CD4-positive, alpha-beta memory T cell (primary cell): ENCODE data around the gene PHLDA3. TPM values are rescaled to one million over a fixed set of nuclear protein-coding genes. Genes with fewer than 3 reads are reported as not detected.

ENCODE experiments used
- CTCF ChIA-PET: fragments of 350-600 bp; sonication (Branson Sonifier 250); formaldehyde crosslinking; loops from one replicate; lab custom pipeline; 2021; ENCODE audit warnings: inconsistent platforms; ENCODE audit not compliant: partially characterized antibody; lab: Charles Lee
- POLR2A ChIA-PET: fragments of 350-600 bp; sonication (Branson Sonifier 250); formaldehyde crosslinking; loops from one replicate; lab custom pipeline; 2021; ENCODE audit not compliant: partially characterized antibody; lab: Charles Lee
- DNase-seq, 5 donors: peaks; one replicate each; pipeline versions ENCODE4 v3.0.0 to v3.0.0-alpha.2; 2020 to 2022; ENCODE audit warnings: mixed read lengths in 1 of 5
- H3K27ac ChIP-seq: one replicate; pipeline ENCODE4 v1.7.0; 2013; ENCODE audit warnings: low read depth, low read length
- H3K27me3 ChIP-seq: 2 replicates; pipeline ENCODE4 v1.7.0; 2013; ENCODE audit warnings: mild to moderate bottlenecking, low read length, moderate library complexity; ENCODE audit not compliant: insufficient read depth
- H3K36me3 ChIP-seq: 2 replicates; pipeline ENCODE4 v1.7.0; 2013; ENCODE audit warnings: mild to moderate bottlenecking, low read length, moderate library complexity; ENCODE audit not compliant: insufficient read depth
- H3K4me1 ChIP-seq: 2 replicates; pipeline ENCODE4 v1.7.0; 2013; ENCODE audit warnings: mild to moderate bottlenecking, low read length, moderate library complexity; ENCODE audit not compliant: insufficient read depth
- H3K4me3 ChIP-seq, 2 donors: one replicate each; pipeline ENCODE4 v1.7.0; 2013; ENCODE audit warnings: low read length in 2 of 2, mild to moderate bottlenecking in 1 of 2
- H3K9me3 ChIP-seq, 2 donors: one replicate each; pipeline ENCODE4 v1.7.0; 2013; ENCODE audit warnings: low read length in 2 of 2, control low read depth in 1 of 2; ENCODE audit not compliant: control insufficient read depth in 1 of 2
- H3K27ac Mint-ChIP-seq, 7 donors: one replicate each; pipeline ENCODE4 v1.8.0; 2020 to 2021; ENCODE audit warnings: mixed read lengths in 7 of 7, mild to moderate bottlenecking in 6 of 7, inconsistent platforms in 3 of 7, moderate library complexity in 3 of 7
- H3K27me3 Mint-ChIP-seq, 2 donors: one replicate each; pipeline ENCODE4 v1.8.0; 2020 to 2021; ENCODE audit warnings: mixed read lengths in 2 of 2
- H3K36me3 Mint-ChIP-seq, 2 donors: one replicate each; pipeline ENCODE4 v1.8.0; 2020 to 2021; ENCODE audit warnings: mixed read lengths in 2 of 2, inconsistent platforms in 1 of 2, mild to moderate bottlenecking in 1 of 2
- H3K4me1 Mint-ChIP-seq, 4 donors: one replicate each; pipeline ENCODE4 v1.8.0; 2020 to 2021; ENCODE audit warnings: mixed read lengths in 4 of 4, mild to moderate bottlenecking in 1 of 4
- H3K4me3 Mint-ChIP-seq, 8 donors: one replicate each; pipeline ENCODE4 v1.8.0; 2020 to 2021; ENCODE audit warnings: mixed read lengths in 8 of 8, mild to moderate bottlenecking in 7 of 8, moderate library complexity in 6 of 8, inconsistent platforms in 3 of 8
- H3K9me3 Mint-ChIP-seq, 8 donors: one replicate each; pipeline ENCODE4 v1.8.0; 2020 to 2021; ENCODE audit warnings: mixed read lengths in 8 of 8, mild to moderate bottlenecking in 5 of 8, inconsistent platforms in 3 of 8, moderate library complexity in 1 of 8
- intact Hi-C: fragments of 100-400 bp; cut with micrococcal nuclease; formaldehyde crosslinking; loops from one replicate; pipeline ENCODE4 v1.15.1; 2023
- polyA plus RNA-seq, 2 donors: library from polyadenylated mRNA; unstranded; fragments of 300-500 nt; fragmentation: Illumina TruSeq; gene quantifications; one replicate each; pipeline ENCODE4 v1.2.3, GENCODE V29; 2021
- total RNA-seq, 2 experiments: library from RNA; stranded (reverse); gene quantifications; one replicate each; pipeline ENCODE4 v1.2.3, GENCODE V29; 2021

PHLDA3 gene
- 1 to 10 TPM; 7.0 to 7.8 TPM for total RNA-seq
- 1 to 10 TPM in 1 of 2 donors, under 1 TPM in 1; 0.30 to 1.1 TPM for polyA plus RNA-seq

DNA sequence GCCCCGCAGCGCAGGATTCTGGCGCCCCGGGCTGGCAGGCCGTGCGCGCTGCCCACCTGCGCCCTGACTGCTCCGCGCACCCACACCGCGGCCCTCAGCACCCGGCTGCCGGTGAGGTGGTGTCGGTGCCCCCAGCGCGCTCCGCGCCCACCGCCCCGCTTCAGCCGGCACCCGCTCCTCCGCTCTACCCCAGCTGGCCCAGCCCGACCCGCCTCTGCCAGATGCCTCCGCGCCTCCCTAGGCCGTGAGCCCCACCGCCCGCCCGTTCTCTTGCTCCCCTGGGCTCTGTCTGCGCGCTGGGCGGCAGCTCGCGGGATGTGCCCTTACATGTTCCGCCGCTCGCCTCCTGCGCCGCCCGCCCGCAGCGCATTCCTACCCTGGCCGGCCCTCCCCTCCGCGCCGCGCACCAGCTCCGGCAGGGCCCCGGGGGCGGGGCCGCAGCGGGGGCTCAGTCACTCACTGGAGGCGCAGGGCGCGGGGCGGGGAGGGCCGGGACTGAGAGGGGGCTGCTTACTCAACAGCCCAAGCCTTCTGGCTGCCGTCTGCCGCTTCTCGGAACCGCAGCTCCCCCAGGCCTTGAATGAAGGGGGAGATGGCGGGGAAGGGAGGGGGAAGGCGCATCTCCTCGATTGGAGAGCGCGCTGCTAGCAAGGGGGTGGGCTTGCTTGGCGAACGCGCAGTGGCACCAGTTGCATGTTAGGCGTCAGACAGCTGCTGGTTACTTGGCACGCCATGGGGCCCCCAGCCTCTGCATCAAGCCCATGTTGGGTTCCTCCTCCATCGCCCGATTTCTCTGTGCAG, at the start of gene PHLDA3:
TSS of gene PHLDA3 (minus strand) at position 345 of the 801 bp plus-strand sequence. CDS start 402 bp downstream, outside the sequence.
- H3K36me3 ChIP-seq = no peaks in the 10 kb centered on the region
- H3K9me3 Mint-ChIP-seq = no peaks in the 10 kb centered on the region
- peaks cover 5 to 19% (median 10%) of the 10 kb centered on the region in 4 donors for H3K4me1 Mint-ChIP-seq
- DNase-seq = peak in 2 of 5 donors; percentile 4 to 58
- intact Hi-C loops = loop anchor here (2.0 kb wide), 1 partner anchor 20 kb away; no protein-coding TSS in a partner anchor
- no peaks in the 10 kb centered on the region for H3K36me3 Mint-ChIP-seq
- H3K27ac Mint-ChIP-seq = peak within 1 kb of the TSS in 3 of 7 donors; percentile 43 to 66 (median 43)
- no peaks in the 10 kb centered on the region for H3K27me3 ChIP-seq
- no peaks in the 10 kb centered on the region for H3K9me3 ChIP-seq
- peak within 1 kb of the TSS; percentile 46 to 83 (median 64) for H3K4me3 Mint-ChIP-seq
- peaks cover 27 to 33% of the 10 kb centered on the region in 2 donors for H3K27me3 Mint-ChIP-seq
- H3K4me3 ChIP-seq = peak within 1 kb of the TSS in 1 of 2 donors; percentile 41
- CTCF ChIA-PET = interaction anchor here (1.0 to 1.5 kb wide), 3 partner anchors 13 to 43 kb away, joined by 3 to 7 read pairs (median 4); no protein-coding TSS in a partner anchor
- H3K27ac ChIP-seq = no peak within 1 kb of the TSS
- H3K4me1 ChIP-seq = peaks cover 7% of the 10 kb centered on the region
- POLR2A ChIA-PET = interaction anchor here (1.0 to 1.1 kb wide), 2 partner anchors 21 to 37 kb away, joined by 3 read pairs; no protein-coding TSS in a partner anchor

- CTCF ChIA-PET = interaction anchor here (24.2 kb wide), 1 partner anchor 32 kb away, joined by 714 read pairs; no protein-coding TSS in a partner anchor
- H3K4me1 Mint-ChIP-seq = peaks cover under 1 to 2% (median under 1%) of the 10 kb centered on the region in 4 donors
- no peaks in the 10 kb centered on the region for H3K9me3 ChIP-seq
- H3K4me3 Mint-ChIP-seq = no peak overlapping the region
- POLR2A ChIA-PET = no interaction called here
- H3K27me3 Mint-ChIP-seq = no peaks in the 10 kb centered on the region
- H3K27ac Mint-ChIP-seq = peak overlapping the region in 2 of 7 donors; percentile 72 to 73
- no peak for DNase-seq
- no peak overlapping the region for H3K4me3 ChIP-seq
- H3K4me1 ChIP-seq = no peaks in the 10 kb centered on the region
- H3K27ac ChIP-seq = no peak overlapping the region
- intact Hi-C loops = no loop called here
- H3K27me3 ChIP-seq = no peaks in the 10 kb centered on the region
- peaks cover 19 to 20% of the 10 kb centered on the region in 2 donors for H3K36me3 Mint-ChIP-seq
- H3K9me3 Mint-ChIP-seq = peaks cover 0 to 7% (median 0%) of the 10 kb centered on the region in 8 donors
- no peaks in the 10 kb centered on the region for H3K36me3 ChIP-seq
Measured at GRCh38 chr1:201518071-201518470, 49.1 kb upstream of the PHLDA3 start.

GRCh38 chr1:201517631-201518030, 48.6 kb upstream of the PHLDA3 start:
- Histone ChIP-seq H3K27me3 (no peaks in the 10 kb centered on the region), H3K36me3 (no peaks in the 10 kb centered on the region), H3K4me1 (no peaks in the 10 kb centered on the region), H3K4me3 (no peak overlapping the region), H3K9me3 (no peaks in the 10 kb centered on the region), H3K27ac (no peak overlapping the region)
- Mint-ChIP-seq H3K4me1 (peaks cover 1 to 5% (median 3%) of the 10 kb centered on the region in 4 donors), H3K36me3 (peaks cover 19% of the 10 kb centered on the region in 2 donors), H3K27ac (peak overlapping the region in 2 of 7 donors; percentile 47 to 72), H3K4me3 (no peak overlapping the region), H3K9me3 (peaks cover 0 to 6% (median 0%) of the 10 kb centered on the region in 8 donors), H3K27me3 (no peaks in the 10 kb centered on the region)
- intact Hi-C loops = no loop called here
- ChIA-PET CTCF (interaction anchor here (24.2 kb wide), 1 partner anchor 31 kb away, joined by 714 read pairs; no protein-coding TSS in a partner anchor), POLR2A (no interaction called here)
- no peak for DNase-seq

DNA sequence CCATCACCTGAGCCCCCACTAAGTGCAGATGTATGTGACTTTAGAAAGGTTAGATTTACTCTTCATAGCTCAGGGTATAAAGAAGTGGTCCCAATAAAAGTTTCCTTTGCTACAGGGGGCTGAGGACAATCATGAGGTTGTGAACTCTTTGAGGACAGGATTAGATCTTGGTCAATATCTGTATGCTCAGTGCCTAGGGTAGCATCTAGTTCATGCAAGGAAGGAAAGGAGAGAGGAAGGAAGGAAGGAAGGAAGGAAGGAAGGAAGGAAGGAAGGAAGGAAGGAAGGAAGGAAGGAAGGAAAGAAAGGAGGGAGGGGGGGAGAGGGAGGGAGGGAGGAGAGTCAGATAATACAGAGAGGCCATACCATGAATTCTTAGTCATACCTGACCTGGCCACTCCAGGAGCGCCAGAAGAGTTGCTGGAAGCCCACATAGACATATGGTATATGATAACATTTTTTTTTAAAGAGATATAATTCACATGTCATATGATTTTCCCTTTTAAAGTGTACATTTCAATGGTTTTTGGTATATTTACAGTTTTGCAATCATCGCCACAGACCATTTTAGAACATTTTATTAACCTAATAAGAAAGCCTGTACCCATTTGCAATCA, 47.6 kb upstream of the PHLDA3 start:
- intact Hi-C loops = no loop called here
- H3K4me1 ChIP-seq = no peaks in the 10 kb centered on the region
- Mint-ChIP-seq H3K9me3 (no peaks in the 10 kb centered on the region), H3K4me3 (no peak overlapping the region), H3K27me3 (no peaks in the 10 kb centered on the region), H3K4me1 (peaks cover 1 to 5% (median 3%) of the 10 kb centered on the region in 4 donors), H3K36me3 (peaks cover 8 to 9% of the 10 kb centered on the region in 2 donors), H3K27ac (peak overlapping the region in 1 of 7 donors; percentile 5)
- no peaks in the 10 kb centered on the region for H3K36me3 ChIP-seq
- no peaks in the 10 kb centered on the region for H3K27me3 ChIP-seq
- H3K27ac ChIP-seq = no peak overlapping the region
- CTCF ChIA-PET = interaction anchor here (1.6 to 24.2 kb wide), 2 partner anchors 30 to 83 kb away, joined by 3 to 714 read pairs; no protein-coding TSS in a partner anchor
- H3K9me3 ChIP-seq = no peaks in the 10 kb centered on the region
- POLR2A ChIA-PET = no interaction called here
- H3K4me3 ChIP-seq = no peak overlapping the region
- no peak for DNase-seq

DNA sequence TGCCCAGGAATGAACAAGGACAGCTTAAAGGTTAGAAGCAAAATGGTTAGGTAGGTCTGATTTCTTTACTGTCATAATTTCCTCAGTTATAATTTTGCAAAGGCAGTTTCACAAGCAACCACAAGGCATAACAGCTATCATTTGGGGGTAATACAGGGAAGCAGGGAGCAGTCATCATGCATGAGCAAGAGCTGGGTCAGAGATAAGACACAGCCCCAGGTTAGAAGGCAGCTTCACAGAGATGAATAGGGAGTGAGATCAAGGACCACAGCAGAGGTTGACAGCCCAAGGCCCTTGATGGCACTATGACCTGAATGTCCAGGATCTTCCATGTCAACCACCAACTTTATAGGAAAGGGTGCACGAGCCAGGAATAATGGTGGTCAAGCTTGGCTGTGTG, 46.9 kb upstream of the PHLDA3 start:
- POLR2A ChIA-PET = no interaction called here

DNA sequence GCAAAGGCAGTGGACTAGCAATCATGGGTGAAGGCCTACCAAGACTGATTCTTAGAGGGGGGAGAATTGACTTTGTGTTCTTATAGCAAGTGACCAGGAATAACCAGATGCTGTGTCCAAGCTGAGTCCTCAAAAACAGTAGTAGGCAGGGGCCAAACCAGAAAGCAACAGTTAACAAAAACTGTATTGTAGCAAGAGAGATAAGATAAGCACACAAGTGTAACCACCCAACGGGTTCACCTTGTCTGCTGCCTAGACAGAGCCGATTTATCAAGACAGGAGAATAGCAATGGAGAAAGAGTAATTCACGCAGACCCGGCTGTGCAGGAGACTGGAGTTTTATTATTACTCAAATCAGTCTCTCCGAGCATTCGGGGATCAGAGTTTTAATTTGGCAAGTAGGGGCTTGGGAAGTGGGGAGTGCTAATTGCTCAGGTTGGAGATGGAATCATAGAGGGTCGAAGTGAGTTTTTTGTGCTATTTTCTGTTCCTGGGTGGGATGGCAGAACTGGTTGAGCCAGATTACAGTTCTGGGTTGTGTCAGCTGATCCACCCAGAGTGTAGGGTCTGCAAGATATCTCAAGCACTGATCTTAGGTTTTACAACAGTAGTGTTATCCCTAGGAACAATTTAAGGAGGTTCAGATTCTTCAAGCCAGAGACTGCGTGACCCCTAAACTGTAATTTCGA, 46.2 kb upstream of the PHLDA3 start:
- intact Hi-C loops = no loop called here
- no peak for DNase-seq
- Histone ChIP-seq H3K27me3 (no peaks in the 10 kb centered on the region), H3K9me3 (no peaks in the 10 kb centered on the region), H3K4me1 (no peaks in the 10 kb centered on the region), H3K4me3 (no peak overlapping the region), H3K36me3 (no peaks in the 10 kb centered on the region), H3K27ac (no peak overlapping the region)
- H3K27ac Mint-ChIP-seq = peak overlapping the region in 2 of 7 donors; percentile 37 to 38
- POLR2A ChIA-PET = no interaction called here
- H3K4me1 Mint-ChIP-seq = peaks cover 1 to 5% (median 3%) of the 10 kb centered on the region in 4 donors
- H3K27me3 Mint-ChIP-seq = no peaks in the 10 kb centered on the region
- H3K36me3 Mint-ChIP-seq = peaks cover 1 to 4% of the 10 kb centered on the region in 2 donors
- H3K9me3 Mint-ChIP-seq = no peaks in the 10 kb centered on the region
- CTCF ChIA-PET = interaction anchor here (0.7 to 24.2 kb wide), 6 partner anchors 11 to 82 kb away, joined by 3 to 714 read pairs (median 3); no protein-coding TSS in a partner anchor
- H3K4me3 Mint-ChIP-seq = no peak overlapping the region

More for the DNA sequence above, 46.9 kb upstream of the PHLDA3 start:
- H3K9me3 Mint-ChIP-seq = no peaks in the 10 kb centered on the region
- H3K27ac ChIP-seq = no peak overlapping the region
- no peaks in the 10 kb centered on the region for H3K4me1 ChIP-seq
- no peaks in the 10 kb centered on the region for H3K27me3 Mint-ChIP-seq
- H3K4me3 ChIP-seq = no peak overlapping the region
- no peaks in the 10 kb centered on the region for H3K9me3 ChIP-seq
- no peak for DNase-seq
- H3K4me3 Mint-ChIP-seq = no peak overlapping the region
- H3K36me3 Mint-ChIP-seq = peaks cover 4 to 5% of the 10 kb centered on the region in 2 donors
- H3K4me1 Mint-ChIP-seq = peaks cover 1 to 5% (median 3%) of the 10 kb centered on the region in 4 donors
- H3K27me3 ChIP-seq = no peaks in the 10 kb centered on the region
- H3K36me3 ChIP-seq = no peaks in the 10 kb centered on the region
- CTCF ChIA-PET = interaction anchor here (0.7 to 24.2 kb wide), 4 partner anchors 12 to 83 kb away, joined by 3 to 714 read pairs (median 3); no protein-coding TSS in a partner anchor
- no peak overlapping the region for H3K27ac Mint-ChIP-seq
- intact Hi-C loops = no loop called here
